Heart left ventricle (tissue), 13 donors: ENCODE data around the gene DNAJC18.

ENCODE experiments used
- CTCF ChIP-seq, 12 donors: fragments of 200-600 bp; sonication (generic) in 4 of 12; IDR thresholded peaks; one replicate each; pipeline versions ENCODE4 v1.5.0 to v1.8.0; 2018 to 2022; ENCODE audit warnings: antibody characterized with exemption in 12 of 12, mild to moderate bottlenecking in 5 of 12
- POLR2A ChIP-seq, 2 donors: fragments of 450-650 bp; IDR thresholded peaks; one replicate each; pipeline ENCODE4 v1.6.1; 2017; ENCODE audit warnings: antibody characterized with exemption in 2 of 2, mild to moderate bottlenecking in 2 of 2, moderate library complexity in 2 of 2
- donor health status: ischemic (EF 13 %, LVEDD 7.1; RV severe dilation, severe dysfunction).
- donor health status: DM: no; HTN: yes; CAD: no.
- donor health status: DM: no; HTN: no; CAD: no.
- donor health status: ischemic (EF 25% LVEDD 6.9; RV normal size, moderate dysfunction).
- donor health status: ischemic (EF 25% LVEDD 5.7; RV mildly dilated, moderate dysfunction).
- donor health status: ischemic (EF 35%, LVEDD 5.7; RV mildly dilated, moderate dysfunction).
- donor health status: nonischemic (EF 11% LVEDD 7.7; RV severe dilation, severe dysfunction).
- donor health status: DM: yes; HTN: yes; CAD: no.
- donor health status: PGD.
- donor health status: ischemic (EF 29% LVEDD 5.4; RV normal size, mild dysfunction).
- donor health status: nonischemic (EF 23%, LVEDD 6.1; RV moderate dilation, normal function).

GRCh38 chr5:139468421-139468931, 29.2 kb upstream of the DNAJC18 start:
- no peak for TF ChIP-seq CTCF (IDR thresholded peaks at IDR 0.05)
- no peak for TF ChIP-seq POLR2A (IDR thresholded peaks at IDR 0.05)
